HepG2 (cell line): Measurements from ENCODE around the gene SPINK9. TPM values are rescaled to one million over a fixed set of nuclear protein-coding genes. Genes with fewer than 3 reads are reported as not detected.
A peak's percentile ranks its signal among the peaks of the same experiment; 100 is the strongest.

Experiments used
- ADNP ChIP-seq: sonication (generic); formaldehyde crosslinking; IDR thresholded peaks from 2 replicates; pipeline ENCODE4 v1.4.0; 2020; ENCODE audit warnings: missing genetic modification reagents
- CBX2 ChIP-seq, 2 experiments: fragments of 200-600 bp in 1 of 2; sonication (generic); formaldehyde crosslinking in 1 of 2; IDR thresholded peaks; 2 replicates each; pipeline versions ENCODE4 v1.7.0 to v1.8.1; 2018 to 2022; ENCODE audit warnings: low read depth in 2 of 2, low read length in 1 of 2, mild to moderate bottlenecking in 1 of 2, missing genetic modification reagents in 1 of 2
- JARID2 ChIP-seq: sonication (generic); formaldehyde crosslinking; IDR thresholded peaks from 2 replicates; pipeline ENCODE4 v1.8.1; 2023; ENCODE audit warnings: missing genetic modification reagents, inconsistent platforms; ENCODE audit not compliant: insufficient replicate concordance
- KDM5B ChIP-seq: sonication (generic); formaldehyde crosslinking; IDR thresholded peaks from 2 replicates; pipeline ENCODE4 v1.4.0; 2020; ENCODE audit warnings: missing genetic modification reagents, mild to moderate bottlenecking, borderline replicate concordance
- MBD4 ChIP-seq: IDR thresholded peaks from 2 replicates; pipeline ENCODE4 v1.6.1; 2012; ENCODE audit warnings: low read length, inconsistent platforms, borderline replicate concordance
- MTA1 ChIP-seq: sonication (generic); formaldehyde crosslinking; IDR thresholded peaks from 2 replicates; pipeline ENCODE4 v1.4.0; 2020; ENCODE audit warnings: missing genetic modification reagents, mild to moderate bottlenecking, borderline replicate concordance
- MYC ChIP-seq: sonication (generic); formaldehyde crosslinking; IDR thresholded peaks from 2 replicates; pipeline ENCODE4 v1.9.0; 2021; ENCODE audit warnings: missing genetic modification reagents, borderline replicate concordance
- NFE2 ChIP-seq: sonication (generic); formaldehyde crosslinking; IDR thresholded peaks from 2 replicates; pipeline ENCODE4 v1.4.0; 2020; ENCODE audit warnings: missing genetic modification reagents
- U2AF2 ChIP-seq: fragments of 200-400 bp; formaldehyde crosslinking; IDR thresholded peaks from 2 replicates; pipeline ENCODE4 v1.6.1; 2017; ENCODE audit warnings: low read depth, mild to moderate bottlenecking, low read length
- ZNF33A ChIP-seq: sonication (generic); formaldehyde crosslinking; IDR thresholded peaks from 2 replicates; pipeline ENCODE4 v1.5.1; 2020; ENCODE audit warnings: missing genetic modification reagents, mild to moderate bottlenecking, moderate library complexity, borderline replicate concordance
- ZNF468 ChIP-seq: sonication (generic); formaldehyde crosslinking; IDR thresholded peaks from 2 replicates; pipeline ENCODE4 v1.8.0; 2022; ENCODE audit warnings: mild to moderate bottlenecking, moderate library complexity, missing genetic modification reagents
- ZNF598 ChIP-seq: sonication (generic); formaldehyde crosslinking; IDR thresholded peaks from 2 replicates; pipeline ENCODE4 v1.5.1; 2020; ENCODE audit warnings: mild to moderate bottlenecking, missing genetic modification reagents, borderline replicate concordance
- polyA plus RNA-seq, 8 experiments: library from polyadenylated mRNA; depleted of rRNA in 3 of 8; stranded (reverse) in 7 of 8; unstranded in 1 of 8; fragments of >200 nt; fragmentation: Illumina TruSeq in 4 of 8; extraction: Trizol in 4 of 8; gene quantifications; 2 replicates each; pipeline versions ENCODE4 v1.2.1 to v1.2.3, GENCODE V29; 2011 to 2016; ENCODE audit warnings: low read depth in 4 of 8, missing spikeins in 1 of 8, mixed read lengths in 1 of 8; ENCODE audit not compliant: insufficient read depth in 1 of 8
- total RNA-seq, 5 experiments: library from RNA; depleted of rRNA; stranded (reverse); fragments of >200 nt; fragmentation: Illumina TruSeq; extraction: Trizol; gene quantifications; 2 replicates each; pipeline ENCODE4 v1.2.3, GENCODE V29; 2016; ENCODE audit warnings: low read depth in 1 of 5
- TF ChIP-seq, protein P1 (sequence below): IDR thresholded peaks from 2 replicates; pipeline ENCODE4 v1.6.1; 2012; ENCODE audit warnings: low read depth, low read length, improper control_type of control experiment
- TF ChIP-seq, protein P2 (sequence below): fragments of 450-650 bp; IDR thresholded peaks from 2 replicates; pipeline ENCODE4 v1.6.1; 2016
- TF ChIP-seq, protein P3 (sequence below): sonication (generic); formaldehyde crosslinking; IDR thresholded peaks from one replicate; pipeline ENCODE4 v1.5.1; 2020; ENCODE audit warnings: mild to moderate bottlenecking, missing genetic modification reagents; ENCODE audit errors: not compliant biosample characterization

The SPINK9 gene
- total and polyA plus RNA-seq, 2 of the 13 experiments (the other 11 are each of a cell fraction or from before 2014, with no cell fraction given): not detected

GRCh38 chr5:148383564-148384379 lies 48.4 kb downstream of the SPINK9 start, which contains the start of gene FBXO38 (continued):
- TF ChIP-seq, protein P1, sequence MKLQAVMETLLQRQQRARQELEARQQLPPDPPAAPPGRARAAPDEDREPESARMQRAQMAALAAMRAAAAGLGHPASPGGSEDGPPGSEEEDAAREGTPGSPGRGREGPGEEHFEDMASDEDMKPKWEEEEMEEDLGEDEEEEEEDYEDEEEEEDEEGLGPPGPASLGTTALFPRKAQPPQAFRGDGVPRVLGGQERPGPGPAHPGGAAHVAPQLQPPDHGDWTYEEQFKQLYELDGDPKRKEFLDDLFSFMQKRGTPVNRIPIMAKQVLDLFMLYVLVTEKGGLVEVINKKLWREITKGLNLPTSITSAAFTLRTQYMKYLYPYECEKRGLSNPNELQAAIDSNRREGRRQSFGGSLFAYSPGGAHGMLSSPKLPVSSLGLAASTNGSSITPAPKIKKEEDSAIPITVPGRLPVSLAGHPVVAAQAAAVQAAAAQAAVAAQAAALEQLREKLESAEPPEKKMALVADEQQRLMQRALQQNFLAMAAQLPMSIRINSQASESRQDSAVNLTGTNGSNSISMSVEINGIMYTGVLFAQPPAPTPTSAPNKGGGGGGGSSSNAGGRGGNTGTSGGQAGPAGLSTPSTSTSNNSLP: peak; percentile 16; the same call in 1 of the 2 replicates
- TF ChIP-seq CBX2 (IDR thresholded peaks at IDR 0.05; ENCODE audit: low read depth, low read length) (no peak), CBX2 (CRISPR knock-in tag; IDR thresholded peaks at IDR 0.05; ENCODE audit: low read depth) (no peak), U2AF2 (no peak), JARID2 (CRISPR knock-in tag) (no peak), KDM5B (CRISPR knock-in tag) (peak; percentile 87; the same call in 1 of the 2 replicates), ZNF33A (no peak), MTA1 (CRISPR knock-in tag) (no peak; the same call in 1 of the 2 replicates), ZNF468 (CRISPR knock-in tag) (no peak), ZNF598 (0 out of 2 replicates have a peak, but pooled peaks have one; percentile 33), ADNP (CRISPR knock-in tag) (no peak), MYC (CRISPR knock-in tag) (peak; percentile 69), MBD4 (no peak), NFE2 (0 out of 2 replicates have a peak, but pooled peaks have one; percentile 6)
- TF ChIP-seq, protein P2, sequence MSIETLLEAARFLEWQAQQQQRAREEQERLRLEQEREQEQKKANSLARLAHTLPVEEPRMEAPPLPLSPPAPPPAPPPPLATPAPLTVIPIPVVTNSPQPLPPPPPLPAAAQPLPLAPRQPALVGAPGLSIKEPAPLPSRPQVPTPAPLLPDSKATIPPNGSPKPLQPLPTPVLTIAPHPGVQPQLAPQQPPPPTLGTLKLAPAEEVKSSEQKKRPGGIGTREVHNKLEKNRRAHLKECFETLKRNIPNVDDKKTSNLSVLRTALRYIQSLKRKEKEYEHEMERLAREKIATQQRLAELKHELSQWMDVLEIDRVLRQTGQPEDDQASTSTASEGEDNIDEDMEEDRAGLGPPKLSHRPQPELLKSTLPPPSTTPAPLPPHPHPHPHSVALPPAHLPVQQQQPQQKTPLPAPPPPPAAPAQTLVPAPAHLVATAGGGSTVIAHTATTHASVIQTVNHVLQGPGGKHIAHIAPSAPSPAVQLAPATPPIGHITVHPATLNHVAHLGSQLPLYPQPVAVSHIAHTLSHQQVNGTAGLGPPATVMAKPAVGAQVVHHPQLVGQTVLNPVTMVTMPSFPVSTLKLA: peak; percentile 58; the same call in 1 of the 2 replicates
- TF ChIP-seq, protein P3, sequence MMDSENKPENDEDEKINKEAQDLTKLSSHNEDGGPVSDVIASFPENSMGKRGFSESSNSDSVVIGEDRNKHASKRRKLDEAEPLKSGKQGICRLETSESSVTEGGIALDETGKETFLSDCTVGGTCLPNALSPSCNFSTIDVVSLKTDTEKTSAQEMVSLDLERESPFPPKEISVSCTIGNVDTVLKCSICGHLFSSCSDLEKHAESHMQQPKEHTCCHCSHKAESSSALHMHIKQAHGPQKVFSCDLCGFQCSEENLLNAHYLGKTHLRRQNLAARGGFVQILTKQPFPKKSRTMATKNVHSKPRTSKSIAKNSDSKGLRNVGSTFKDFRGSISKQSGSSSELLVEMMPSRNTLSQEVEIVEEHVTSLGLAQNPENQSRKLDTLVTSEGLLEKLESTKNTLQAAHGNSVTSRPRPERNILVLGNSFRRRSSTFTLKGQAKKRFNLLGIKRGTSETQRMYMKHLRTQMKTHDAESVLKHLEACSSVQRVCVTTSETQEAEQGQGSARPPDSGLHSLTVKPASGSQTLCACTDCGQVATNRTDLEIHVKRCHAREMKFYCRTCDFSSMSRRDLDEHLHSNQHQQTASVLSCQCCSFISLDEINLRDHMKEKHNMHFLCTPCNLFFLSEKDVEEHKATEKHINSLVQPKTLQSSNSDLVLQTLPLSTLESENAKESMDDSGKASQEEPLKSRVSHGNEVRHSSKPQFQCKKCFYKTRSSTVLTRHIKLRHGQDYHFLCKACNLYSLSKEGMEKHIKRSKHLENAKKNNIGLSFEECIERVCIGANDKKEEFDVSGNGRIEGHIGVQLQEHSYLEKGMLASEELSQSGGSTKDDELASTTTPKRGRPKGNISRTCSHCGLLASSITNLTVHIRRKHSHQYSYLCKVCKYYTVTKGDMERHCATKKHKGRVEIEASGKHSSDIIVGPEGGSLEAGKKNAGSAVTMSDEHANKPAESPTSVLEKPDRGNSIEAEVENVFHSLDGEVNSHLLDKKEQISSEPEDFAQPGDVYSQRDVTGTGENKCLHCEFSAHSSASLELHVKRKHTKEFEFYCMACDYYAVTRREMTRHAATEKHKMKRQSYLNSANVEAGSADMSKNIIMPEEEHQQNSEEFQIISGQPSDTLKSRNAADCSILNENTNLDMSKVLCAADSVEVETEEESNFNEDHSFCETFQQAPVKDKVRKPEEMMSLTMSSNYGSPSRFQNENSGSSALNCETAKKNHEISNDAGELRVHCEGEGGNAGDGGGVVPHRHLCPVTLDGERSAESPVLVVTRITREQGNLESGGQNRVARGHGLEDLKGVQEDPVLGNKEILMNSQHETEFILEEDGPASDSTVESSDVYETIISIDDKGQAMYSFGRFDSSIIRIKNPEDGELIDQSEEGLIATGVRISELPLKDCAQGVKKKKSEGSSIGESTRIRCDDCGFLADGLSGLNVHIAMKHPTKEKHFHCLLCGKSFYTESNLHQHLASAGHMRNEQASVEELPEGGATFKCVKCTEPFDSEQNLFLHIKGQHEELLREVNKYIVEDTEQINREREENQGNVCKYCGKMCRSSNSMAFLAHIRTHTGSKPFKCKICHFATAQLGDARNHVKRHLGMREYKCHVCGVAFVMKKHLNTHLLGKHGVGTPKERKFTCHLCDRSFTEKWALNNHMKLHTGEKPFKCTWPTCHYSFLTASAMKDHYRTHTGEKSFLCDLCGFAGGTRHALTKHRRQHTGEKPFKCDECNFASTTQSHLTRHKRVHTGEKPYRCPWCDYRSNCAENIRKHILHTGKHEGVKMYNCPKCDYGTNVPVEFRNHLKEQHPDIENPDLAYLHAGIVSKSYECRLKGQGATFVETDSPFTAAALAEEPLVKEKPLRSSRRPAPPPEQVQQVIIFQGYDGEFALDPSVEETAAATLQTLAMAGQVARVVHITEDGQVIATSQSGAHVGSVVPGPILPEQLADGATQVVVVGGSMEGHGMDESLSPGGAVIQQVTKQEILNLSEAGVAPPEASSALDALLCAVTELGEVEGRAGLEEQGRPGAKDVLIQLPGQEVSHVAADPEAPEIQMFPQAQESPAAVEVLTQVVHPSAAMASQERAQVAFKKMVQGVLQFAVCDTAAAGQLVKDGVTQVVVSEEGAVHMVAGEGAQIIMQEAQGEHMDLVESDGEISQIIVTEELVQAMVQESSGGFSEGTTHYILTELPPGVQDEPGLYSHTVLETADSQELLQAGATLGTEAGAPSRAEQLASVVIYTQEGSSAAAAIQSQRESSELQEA: no peak
